COLO668 (cell line): Measurements from ENCODE around the gene ADAMTS17.

Experiments used
- DNase-seq: peaks from one replicate; lab custom pipeline; 2025; ENCODE audit not compliant: unreplicated experiment; lab: John Stamatoyannopoulos, UW

ADAMTS17 gene

GRCh38 chr15:100113351-100114080, 228.3 kb downstream of the ADAMTS17 start:
- DNase-seq = no peak

- no peak for DNase-seq
Observed at GRCh38 chr15:100112636-100113305, 229.0 kb downstream of the ADAMTS17 start.

GRCh38 chr15:100112061-100112420, 229.7 kb downstream of the ADAMTS17 start:
- no peak for DNase-seq

GRCh38 chr15:100111125-100112060, 230.4 kb downstream of the ADAMTS17 start:
- DNase-seq = no peak

- DNase-seq = no peak
Observed at GRCh38 chr15:100109486-100110035, 232.2 kb downstream of the ADAMTS17 start.

- DNase-seq = no peak
Observed at GRCh38 chr15:100108846-100109245, 232.9 kb downstream of the ADAMTS17 start.

- DNase-seq = no peak
Observed at GRCh38 chr15:100108346-100108745, 233.4 kb downstream of the ADAMTS17 start.

- no peak for DNase-seq
Observed at GRCh38 chr15:100107606-100108225, 234.1 kb downstream of the ADAMTS17 start.

GRCh38 chr15:100107151-100107550, 234.6 kb downstream of the ADAMTS17 start:
- DNase-seq = no peak

GRCh38 chr15:100106732-100107131, 235.0 kb downstream of the ADAMTS17 start:
- DNase-seq = no peak

GRCh38 chr15:100105101-100105500, 236.7 kb downstream of the ADAMTS17 start:
- no peak for DNase-seq

GRCh38 chr15:100104245-100104644, 237.5 kb downstream of the ADAMTS17 start:
- no peak for DNase-seq

GRCh38 chr15:100103828-100104227, 237.9 kb downstream of the ADAMTS17 start:
- DNase-seq = no peak

- DNase-seq = no peak
Observed at GRCh38 chr15:100101426-100102089, 240.2 kb downstream of the ADAMTS17 start.

- no peak for DNase-seq
Observed at GRCh38 chr15:100100926-100101325, 240.8 kb downstream of the ADAMTS17 start.

GRCh38 chr15:100099976-100100375, 241.8 kb downstream of the ADAMTS17 start:
- no peak for DNase-seq

GRCh38 chr15:100098705-100099104, 243.1 kb downstream of the ADAMTS17 start:
- no peak for DNase-seq

GRCh38 chr15:100097342-100098127, 244.2 kb downstream of the ADAMTS17 start:
- no peak for DNase-seq

- no peak for DNase-seq
Observed at GRCh38 chr15:100096700-100097099, 245.1 kb downstream of the ADAMTS17 start.

GRCh38 chr15:100096248-100096600, 245.6 kb downstream of the ADAMTS17 start:
- DNase-seq = no peak
